Amniotic epithelial cell (primary cell): ENCODE measurements around the gene ELK3.

Experiments
- DNase-seq: peaks from one replicate; pipeline ENCODE4 v3.0.0-alpha.2; 2010; ENCODE audit warnings: low read depth

ELK3 gene

GRCh38 chr12:96212456-96213375 is 18.5 kb downstream of the ELK3 start:
- DNase-seq = no peak

- DNase-seq = no peak
These were observed 19.7 kb downstream of the ELK3 start for GRCh38 chr12:96213869-96214268.

- DNase-seq = no peak
These were observed 21.7 kb downstream of the ELK3 start for GRCh38 chr12:96215919-96216273.

GRCh38 chr12:96218989-96219678 is 25.0 kb downstream of the ELK3 start:
- DNase-seq = no peak

- DNase-seq = peak; percentile 97
These were observed 25.6 kb downstream of the ELK3 start for GRCh38 chr12:96219700-96220206.

- peak; percentile 42 for DNase-seq
These were observed 26.7 kb downstream of the ELK3 start for GRCh38 chr12:96220902-96221301.

GRCh38 chr12:96221391-96221790 is 27.2 kb downstream of the ELK3 start:
- no peak for DNase-seq

- no peak for DNase-seq
These were observed 29.4 kb downstream of the ELK3 start for GRCh38 chr12:96223411-96224218.

GRCh38 chr12:96224219-96224615 is 30.0 kb downstream of the ELK3 start:
- peak; percentile 40 for DNase-seq

GRCh38 chr12:96225044-96225855 is 31.1 kb downstream of the ELK3 start:
- DNase-seq = no peak

- DNase-seq = no peak
These were observed 31.8 kb downstream of the ELK3 start for GRCh38 chr12:96225994-96226399.

GRCh38 chr12:96226401-96226800 is 32.2 kb downstream of the ELK3 start:
- no peak for DNase-seq

- DNase-seq = no peak
These were observed 32.7 kb downstream of the ELK3 start for GRCh38 chr12:96226801-96227348.

GRCh38 chr12:96227365-96228106 is 33.4 kb downstream of the ELK3 start:
- DNase-seq = no peak

- DNase-seq = no peak
These were observed 34.5 kb downstream of the ELK3 start for GRCh38 chr12:96228566-96229248.

- no peak for DNase-seq
These were observed 36.5 kb downstream of the ELK3 start for GRCh38 chr12:96230646-96231045.

GRCh38 chr12:96233168-96233567 is 39.0 kb downstream of the ELK3 start:
- DNase-seq = no peak

GRCh38 chr12:96233939-96234461 is 39.8 kb downstream of the ELK3 start:
- DNase-seq = peak; percentile 54
